Neural crest cell (in vitro differentiated cells): ENCODE data around the gene LIMS2. TPM values are rescaled to one million over a fixed set of nuclear protein-coding genes. Genes with fewer than 3 reads are reported as not detected.

Source experiments
- DNase-seq: peaks from one replicate; pipeline ENCODE4 v3.0.0; 2021; ENCODE audit warnings: low read depth, mixed read lengths, low spot score
- H3K27ac Mint-ChIP-seq: one replicate; pipeline ENCODE4 v1.8.0; 2021; ENCODE audit warnings: mild to moderate bottlenecking, mixed read lengths; ENCODE audit not compliant: unreplicated experiment
- H3K27me3 Mint-ChIP-seq: 2 replicates; pipeline ENCODE4 v1.8.0; 2021; ENCODE audit warnings: low read depth, mild to moderate bottlenecking, mixed read lengths
- H3K36me3 Mint-ChIP-seq: 2 replicates; pipeline ENCODE4 v1.8.0; 2021; ENCODE audit warnings: low read depth, mild to moderate bottlenecking, mixed read lengths
- H3K4me1 Mint-ChIP-seq: 2 replicates; pipeline ENCODE4 v1.8.0; 2021; ENCODE audit warnings: mixed read lengths
- H3K4me3 Mint-ChIP-seq: one replicate; pipeline ENCODE4 v1.8.0; 2021; ENCODE audit warnings: mild to moderate bottlenecking, mixed read lengths
- H3K9me3 Mint-ChIP-seq: 2 replicates; pipeline ENCODE4 v1.8.0; 2021; ENCODE audit warnings: mixed read lengths
- CTCF ChIP-seq: fragments of 200-600 bp; sonication (generic); conservative IDR thresholded peaks from 2 replicates; pipeline ENCODE4 v1.5.0; 2021; ENCODE audit warnings: antibody characterized with exemption, mild to moderate bottlenecking
- total RNA-seq: library from RNA; stranded (reverse); gene quantifications from 2 replicates; pipeline ENCODE4 v1.2.1, GENCODE V29; 2021

The LIMS2 gene
- total RNA-seq, 1 donor from 2014 or later: 7.6 TPM

GRCh38 chr2:127628767-127629614 lies 46.3 kb downstream of the LIMS2 start:
- H3K4me1 Mint-ChIP-seq: peaks cover 5% of the 10 kb centered on the region
- DNase-seq: no peak
- peak overlapping the region; percentile 81 for H3K27ac Mint-ChIP-seq
- H3K9me3 Mint-ChIP-seq: no peaks in the 10 kb centered on the region
- H3K27me3 Mint-ChIP-seq: no peaks in the 10 kb centered on the region
- no peak for TF ChIP-seq CTCF
- H3K36me3 Mint-ChIP-seq: no peaks in the 10 kb centered on the region
- H3K4me3 Mint-ChIP-seq: no peak overlapping the region

- no peak for DNase-seq
- H3K27me3 Mint-ChIP-seq: no peaks in the 10 kb centered on the region
- H3K4me3 Mint-ChIP-seq: no peak overlapping the region
- no peaks in the 10 kb centered on the region for H3K36me3 Mint-ChIP-seq
- H3K9me3 Mint-ChIP-seq: no peaks in the 10 kb centered on the region
- no peak overlapping the region for H3K27ac Mint-ChIP-seq
- no peaks in the 10 kb centered on the region for H3K4me1 Mint-ChIP-seq
- no peak for TF ChIP-seq CTCF
Observed at GRCh38 chr2:127627740-127628571, 47.4 kb downstream of the LIMS2 start.

- no peak for TF ChIP-seq CTCF
- no peak for DNase-seq
- no peak overlapping the region for H3K4me3 Mint-ChIP-seq
- no peaks in the 10 kb centered on the region for H3K36me3 Mint-ChIP-seq
- no peaks in the 10 kb centered on the region for H3K9me3 Mint-ChIP-seq
- H3K27me3 Mint-ChIP-seq: no peaks in the 10 kb centered on the region
- H3K4me1 Mint-ChIP-seq: no peaks in the 10 kb centered on the region
- H3K27ac Mint-ChIP-seq: no peak overlapping the region
Observed at GRCh38 chr2:127626917-127627739, 48.2 kb downstream of the LIMS2 start.

- Mint-ChIP-seq H3K9me3 (no peaks in the 10 kb centered on the region), H3K4me3 (no peak overlapping the region), H3K4me1 (no peaks in the 10 kb centered on the region), H3K36me3 (no peaks in the 10 kb centered on the region), H3K27me3 (no peaks in the 10 kb centered on the region), H3K27ac (peak overlapping the region; percentile 15)
- no peak for TF ChIP-seq CTCF
- no peak for DNase-seq
Observed at GRCh38 chr2:127626175-127626574, 49.2 kb downstream of the LIMS2 start.

- H3K27me3 Mint-ChIP-seq: no peaks in the 10 kb centered on the region
Observed at GRCh38 chr2:127625572-127625951, 49.8 kb downstream of the LIMS2 start.

More at GRCh38 chr2:127625572-127625951, 49.8 kb downstream of the LIMS2 start:
- no peaks in the 10 kb centered on the region for H3K4me1 Mint-ChIP-seq
- no peaks in the 10 kb centered on the region for H3K9me3 Mint-ChIP-seq
- DNase-seq: no peak
- no peak overlapping the region for H3K27ac Mint-ChIP-seq
- no peaks in the 10 kb centered on the region for H3K36me3 Mint-ChIP-seq
- no peak for TF ChIP-seq CTCF
- H3K4me3 Mint-ChIP-seq: no peak overlapping the region
